K562 (cell line): ENCODE measurements around the gene FBXW7. TPM values are rescaled to one million over a fixed set of nuclear protein-coding genes. Genes with fewer than 3 reads are reported as not detected.

Experiments used
- BRF1 ChIP-seq: IDR thresholded peaks from 3 replicates; pipeline ENCODE4 v1.6.1; 2011; ENCODE audit warnings: borderline replicate concordance, mild to moderate bottlenecking; ENCODE audit not compliant: insufficient read length; ENCODE audit errors: extremely low read depth
- CBX1 ChIP-seq: sonication (generic); IDR thresholded peaks from 2 replicates; pipeline ENCODE4 v1.6.1; 2016; ENCODE audit warnings: antibody characterized with exemption, low read depth, mild to moderate bottlenecking
- CHD7 ChIP-seq: fragments of 200-600 bp; sonication (generic); IDR thresholded peaks from one replicate; pipeline ENCODE4 v1.6.1; 2012; ENCODE audit warnings: mild to moderate bottlenecking, low read depth, low read length, inconsistent platforms
- CREM ChIP-seq: IDR thresholded peaks from 2 replicates; pipeline ENCODE4 v1.6.1; 2014; ENCODE audit warnings: antibody characterized with exemption, low read depth
- FOXK1 ChIP-seq: sonication (generic); formaldehyde crosslinking; IDR thresholded peaks from 2 replicates; pipeline ENCODE4 v1.8.0; 2022; ENCODE audit warnings: missing genetic modification reagents, mild to moderate bottlenecking, borderline replicate concordance
- HNRNPUL1 ChIP-seq: fragments of 200-400 bp; formaldehyde crosslinking; IDR thresholded peaks from 2 replicates; pipeline ENCODE4 v1.6.1; 2017; ENCODE audit warnings: low read length
- ILF3 ChIP-seq: fragments of 450-650 bp; IDR thresholded peaks from 2 replicates; pipeline ENCODE4 v1.6.1; 2018; ENCODE audit warnings: antibody characterized with exemption, mild to moderate bottlenecking, moderate library complexity, borderline replicate concordance
- ZBED1 ChIP-seq: IDR thresholded peaks from 2 replicates; pipeline ENCODE4 v1.6.1; 2014
- ZC3H4 ChIP-seq: sonication (generic); formaldehyde crosslinking; IDR thresholded peaks from 2 replicates; pipeline ENCODE4 v1.9.0; 2021; ENCODE audit warnings: missing genetic modification reagents, borderline replicate concordance
- ZNF766 ChIP-seq: fragments of 200-800 bp; sonication (Bioruptor generic); conservative IDR thresholded peaks from 2 replicates; pipeline ENCODE4 v1.6.1; 2016; ENCODE audit warnings: missing genetic modification characterization, missing compliant biosample characterization
- polyA plus RNA-seq, 8 experiments: library from polyadenylated mRNA; depleted of rRNA in 4 of 8; stranded (reverse) in 5 of 8; unstranded in 3 of 8; fragments of >200 nt; fragmentation: Nextera tagmentation in 2 of 8; fragmentation: Illumina TruSeq in 1 of 8; extraction: Ambion mirVana in 2 of 8; extraction: Trizol in 1 of 8; gene quantifications; 2 replicates each; pipeline versions ENCODE4 v1.2.1 to v1.2.3, GENCODE V29; 2011 to 2014; ENCODE audit warnings: inconsistent platforms in 1 of 8, missing spikeins in 1 of 8
- total RNA-seq, 7 experiments: library from RNA; depleted of rRNA in 6 of 7; stranded (reverse); fragments of >200 nt in 6 of 7; fragmentation: Illumina TruSeq in 2 of 7; extraction: Trizol in 2 of 7; gene quantifications; 2 replicates each; pipeline versions ENCODE4 v1.2.1 to v1.2.3, GENCODE V29; 2011 to 2021; ENCODE audit warnings: low replicate concordance in 1 of 7
- TF ChIP-seq, protein P1 (sequence below): fragments of 450-650 bp; IDR thresholded peaks from one replicate; pipeline ENCODE4 v1.6.1; 2018; ENCODE audit warnings: mild to moderate bottlenecking, moderate library complexity; ENCODE audit not compliant: partially characterized antibody
- TF ChIP-seq, protein P2 (sequence below): fragments of 450-650 bp; formaldehyde crosslinking; IDR thresholded peaks from 2 replicates; pipeline ENCODE4 v1.4.0; 2022; ENCODE audit warnings: missing genetic modification characterization

Gene FBXW7
- total and polyA plus RNA-seq, 9 of the 15 experiments (the other 6 are each of a cell fraction or from before 2014, with no cell fraction given), result 6.8 to 44.2 (median 16.4) TPM

GRCh38 chr4:152478461-152479237 is 57.2 kb downstream of the FBXW7 start (continued):
- TF ChIP-seq CHD7 (no peak), ZNF766 (CRISPR knock-in tag) (no peak), HNRNPUL1 (no peak), CREM (no peak), FOXK1 (CRISPR knock-in tag) (no peak), ILF3 (no peak), ZC3H4 (no peak), ZBED1 (no peak), BRF1 (no peak), CBX1 (no peak)
- TF ChIP-seq, protein P1, sequence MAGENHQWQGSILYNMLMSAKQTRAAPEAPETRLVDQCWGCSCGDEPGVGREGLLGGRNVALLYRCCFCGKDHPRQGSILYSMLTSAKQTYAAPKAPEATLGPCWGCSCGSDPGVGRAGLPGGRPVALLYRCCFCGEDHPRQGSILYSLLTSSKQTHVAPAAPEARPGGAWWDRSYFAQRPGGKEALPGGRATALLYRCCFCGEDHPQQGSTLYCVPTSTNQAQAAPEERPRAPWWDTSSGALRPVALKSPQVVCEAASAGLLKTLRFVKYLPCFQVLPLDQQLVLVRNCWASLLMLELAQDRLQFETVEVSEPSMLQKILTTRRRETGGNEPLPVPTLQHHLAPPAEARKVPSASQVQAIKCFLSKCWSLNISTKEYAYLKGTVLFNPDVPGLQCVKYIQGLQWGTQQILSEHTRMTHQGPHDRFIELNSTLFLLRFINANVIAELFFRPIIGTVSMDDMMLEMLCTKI, result no peak
- TF ChIP-seq, protein P2, sequence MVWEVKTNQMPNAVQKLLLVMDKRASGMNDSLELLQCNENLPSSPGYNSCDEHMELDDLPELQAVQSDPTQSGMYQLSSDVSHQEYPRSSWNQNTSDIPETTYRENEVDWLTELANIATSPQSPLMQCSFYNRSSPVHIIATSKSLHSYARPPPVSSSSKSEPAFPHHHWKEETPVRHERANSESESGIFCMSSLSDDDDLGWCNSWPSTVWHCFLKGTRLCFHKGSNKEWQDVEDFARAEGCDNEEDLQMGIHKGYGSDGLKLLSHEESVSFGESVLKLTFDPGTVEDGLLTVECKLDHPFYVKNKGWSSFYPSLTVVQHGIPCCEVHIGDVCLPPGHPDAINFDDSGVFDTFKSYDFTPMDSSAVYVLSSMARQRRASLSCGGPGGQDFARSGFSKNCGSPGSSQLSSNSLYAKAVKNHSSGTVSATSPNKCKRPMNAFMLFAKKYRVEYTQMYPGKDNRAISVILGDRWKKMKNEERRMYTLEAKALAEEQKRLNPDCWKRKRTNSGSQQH (CRISPR knock-in tag), result no peak
